ENCODE results near the gene RTN4RL1. TPM values are rescaled to one million over a fixed set of nuclear protein-coding genes. Genes with fewer than 3 reads are reported as not detected.

RTN4RL1 gene
- total RNA-seq, 1 donor from 2014 or later = 12.4 TPM

DNA sequence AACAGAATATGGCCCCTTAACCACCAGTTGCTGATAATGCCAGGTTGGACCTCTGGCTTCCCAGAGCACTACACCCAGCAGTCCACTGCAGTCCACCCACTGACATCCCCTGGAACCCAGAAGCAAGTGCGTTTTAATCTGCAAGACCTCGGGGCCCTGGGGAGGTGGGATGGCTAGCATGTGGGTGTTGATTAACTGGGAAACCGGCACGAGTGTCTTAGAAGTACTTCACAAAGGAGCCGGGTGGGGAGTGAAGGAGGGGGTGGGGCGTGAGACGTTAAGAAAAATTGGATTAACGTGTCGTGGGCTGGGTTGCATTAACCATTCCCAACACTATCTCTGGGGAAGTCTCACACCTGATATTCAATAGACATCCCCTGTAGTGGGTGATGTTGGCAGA lies 23.7 kb upstream of the RTN4RL1 start:
- peak overlapping the region; percentile 24 for H3K27ac Mint-ChIP-seq

DNA sequence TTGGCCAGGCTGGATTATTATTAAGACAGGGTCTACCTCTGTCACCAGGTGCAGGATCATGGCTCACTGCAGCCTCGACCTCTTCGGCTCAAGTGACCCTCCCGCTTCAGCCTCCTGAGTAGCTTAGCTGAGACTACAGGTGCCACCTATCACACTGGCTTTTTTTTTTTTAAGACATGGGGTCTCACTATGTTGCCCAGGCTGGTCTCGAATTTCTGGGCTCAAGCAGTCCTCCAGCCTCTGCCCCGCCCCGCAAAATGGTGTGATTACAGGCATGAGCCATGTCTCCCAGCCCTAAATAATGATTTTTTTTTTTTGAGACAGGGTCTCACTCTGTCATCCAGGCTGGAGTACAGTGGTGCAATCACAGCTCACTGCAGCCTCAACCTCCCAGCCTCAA lies 22.5 kb upstream of the RTN4RL1 start:
- H3K27ac Mint-ChIP-seq = no peak overlapping the region
- no peak for DNase-seq (ENCODE audit: low spot score, unreplicated experiment)
- H3K9me3 Mint-ChIP-seq (ENCODE audit: low read depth) = no peaks in the 10 kb centered on the region
- H3K4me1 Mint-ChIP-seq (ENCODE audit: low read depth) = peaks cover 12% of the 10 kb centered on the region
- no peak overlapping the region for H3K4me3 Mint-ChIP-seq (ENCODE audit: low read depth)
- H3K27me3 Mint-ChIP-seq = peaks cover 22% of the 10 kb centered on the region
- peaks cover 6% of the 10 kb centered on the region for H3K36me3 Mint-ChIP-seq (ENCODE audit: insufficient read depth)
- TF ChIP-seq, protein P1, sequence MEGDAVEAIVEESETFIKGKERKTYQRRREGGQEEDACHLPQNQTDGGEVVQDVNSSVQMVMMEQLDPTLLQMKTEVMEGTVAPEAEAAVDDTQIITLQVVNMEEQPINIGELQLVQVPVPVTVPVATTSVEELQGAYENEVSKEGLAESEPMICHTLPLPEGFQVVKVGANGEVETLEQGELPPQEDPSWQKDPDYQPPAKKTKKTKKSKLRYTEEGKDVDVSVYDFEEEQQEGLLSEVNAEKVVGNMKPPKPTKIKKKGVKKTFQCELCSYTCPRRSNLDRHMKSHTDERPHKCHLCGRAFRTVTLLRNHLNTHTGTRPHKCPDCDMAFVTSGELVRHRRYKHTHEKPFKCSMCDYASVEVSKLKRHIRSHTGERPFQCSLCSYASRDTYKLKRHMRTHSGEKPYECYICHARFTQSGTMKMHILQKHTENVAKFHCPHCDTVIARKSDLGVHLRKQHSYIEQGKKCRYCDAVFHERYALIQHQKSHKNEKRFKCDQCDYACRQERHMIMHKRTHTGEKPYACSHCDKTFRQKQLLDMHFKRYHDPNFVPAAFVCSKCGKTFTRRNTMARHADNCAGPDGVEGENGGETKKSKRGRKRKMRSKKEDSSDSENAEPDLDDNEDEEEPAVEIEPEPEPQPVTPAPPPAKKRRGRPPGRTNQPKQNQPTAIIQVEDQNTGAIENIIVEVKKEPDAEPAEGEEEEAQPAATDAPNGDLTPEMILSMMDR (IDR thresholded peaks at IDR 0.05; ENCODE audit: unreplicated experiment) = no peak

More for the DNA sequence above, 23.7 kb upstream of the RTN4RL1 start:
- DNase-seq (ENCODE audit: low spot score, unreplicated experiment) = no peak
- Mint-ChIP-seq H3K27me3 (peaks cover 29% of the 10 kb centered on the region), H3K4me3 (ENCODE audit: low read depth) (peak overlapping the region; percentile 78), H3K36me3 (ENCODE audit: insufficient read depth) (no peaks in the 10 kb centered on the region), H3K9me3 (ENCODE audit: low read depth) (no peaks in the 10 kb centered on the region), H3K4me1 (ENCODE audit: low read depth) (peaks cover 11% of the 10 kb centered on the region)
- TF ChIP-seq, protein P1 (IDR thresholded peaks at IDR 0.05; ENCODE audit: unreplicated experiment) = no peak

- Mint-ChIP-seq H3K4me1 (ENCODE audit: low read depth) (peaks cover 15% of the 10 kb centered on the region), H3K27ac (no peak overlapping the region), H3K36me3 (ENCODE audit: insufficient read depth) (peaks cover 6% of the 10 kb centered on the region), H3K9me3 (ENCODE audit: low read depth) (no peaks in the 10 kb centered on the region), H3K27me3 (peaks cover 14% of the 10 kb centered on the region), H3K4me3 (ENCODE audit: low read depth) (peak overlapping the region; percentile 16)
- no peak for DNase-seq (ENCODE audit: low spot score, unreplicated experiment)
- TF ChIP-seq, protein P1 (IDR thresholded peaks at IDR 0.05; ENCODE audit: unreplicated experiment) = no peak
Measured at GRCh38 chr17:2044263-2044894, 19.2 kb upstream of the RTN4RL1 start.

DNA sequence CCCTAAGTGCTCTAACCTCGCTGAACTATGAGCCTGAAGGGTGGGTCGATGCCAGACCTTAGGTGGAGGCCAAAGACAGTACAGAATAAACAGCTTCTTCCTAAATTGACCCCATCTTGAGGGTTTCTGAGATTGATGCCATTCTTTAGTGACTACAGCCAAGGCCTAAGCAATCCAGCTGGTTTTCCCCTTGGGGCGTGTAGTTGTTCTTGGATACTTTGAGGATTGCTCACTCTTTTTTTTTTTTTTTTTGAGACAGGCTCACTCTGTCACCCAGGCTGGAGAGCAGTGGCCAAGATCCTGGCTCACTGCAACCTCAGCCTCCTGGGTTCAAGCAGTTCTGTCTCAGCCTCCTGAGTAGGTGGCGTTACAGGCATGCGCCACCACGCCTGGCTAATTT lies 18.7 kb upstream of the RTN4RL1 start:
- no peak for DNase-seq (ENCODE audit: low spot score, unreplicated experiment)
- Mint-ChIP-seq H3K27me3 (peaks cover 9% of the 10 kb centered on the region), H3K27ac (no peak overlapping the region), H3K36me3 (ENCODE audit: insufficient read depth) (peaks cover 6% of the 10 kb centered on the region), H3K4me3 (ENCODE audit: low read depth) (no peak overlapping the region), H3K9me3 (ENCODE audit: low read depth) (no peaks in the 10 kb centered on the region), H3K4me1 (ENCODE audit: low read depth) (peaks cover 11% of the 10 kb centered on the region)
- TF ChIP-seq, protein P1 (IDR thresholded peaks at IDR 0.05; ENCODE audit: unreplicated experiment) = no peak

DNA sequence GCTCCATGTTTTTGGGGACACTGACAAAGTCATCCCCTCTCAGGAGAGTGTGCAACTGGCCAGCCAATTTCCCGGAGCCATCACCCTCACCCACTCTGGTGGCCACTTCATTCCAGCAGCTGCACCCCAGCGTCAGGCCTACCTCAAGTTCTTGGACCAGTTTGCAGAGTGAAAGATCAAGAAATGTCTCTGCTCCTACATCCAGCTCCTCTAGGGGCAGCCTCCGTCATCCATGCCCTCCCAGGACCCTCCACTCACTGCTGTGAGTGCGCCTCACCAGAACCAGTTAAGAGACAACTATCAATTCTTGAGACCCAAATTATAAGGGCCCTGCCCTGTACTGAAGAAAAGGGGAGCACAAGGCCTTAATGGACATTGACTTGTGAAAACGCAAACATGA lies 17.8 kb upstream of the RTN4RL1 start:
- Mint-ChIP-seq H3K9me3 (ENCODE audit: low read depth) (no peaks in the 10 kb centered on the region), H3K36me3 (ENCODE audit: insufficient read depth) (peaks cover 9% of the 10 kb centered on the region), H3K27ac (peak overlapping the region; percentile 93), H3K4me3 (ENCODE audit: low read depth) (peak overlapping the region; percentile 84), H3K27me3 (peaks cover 2% of the 10 kb centered on the region), H3K4me1 (ENCODE audit: low read depth) (peaks cover 9% of the 10 kb centered on the region)
- DNase-seq (ENCODE audit: low spot score, unreplicated experiment) = no peak
- TF ChIP-seq, protein P1 (IDR thresholded peaks at IDR 0.05; ENCODE audit: unreplicated experiment) = no peak
